ENCODE data around the gene PRSS36.

Gene PRSS36

DNA sequence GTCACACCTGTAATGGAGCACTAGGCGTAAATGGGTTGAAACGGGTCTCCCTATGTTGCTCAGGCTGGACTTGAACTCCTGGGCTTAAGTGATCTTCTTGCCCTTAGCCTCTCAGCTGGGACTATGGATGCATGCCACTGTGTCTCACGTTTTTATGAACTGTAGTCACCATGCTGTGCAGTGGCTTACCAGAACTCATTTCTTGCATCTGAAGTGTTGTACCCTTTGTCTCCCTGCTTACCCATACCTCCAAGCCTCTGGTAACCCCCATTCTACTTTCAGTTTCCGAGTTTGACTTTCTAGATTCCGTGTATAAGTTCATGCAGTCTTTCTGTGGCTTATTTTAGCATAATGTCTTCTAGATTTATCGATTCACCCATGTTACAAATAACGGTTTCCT is 45.0 kb upstream of the PRSS36 start:
- Histone ChIP-seq H3K27ac (ENCODE audit: low read depth, low read length) (no peak overlapping the region), H2BK15ac (replicated peaks; ENCODE audit: low read depth) (no peak overlapping the region), H3K9ac (ENCODE audit: low read length) (no peak overlapping the region)

GRCh38 chr16:31193874-31194273 is 44.0 kb upstream of the PRSS36 start:
- WGBS (ENCODE audit: extremely low coverage, insufficient coverage, low lambda C conversion rate) = no CpG with 5 or more reads among the region's 2 CpGs
- no peak overlapping the region for H3K4me2 ChIP-seq (ENCODE audit: low read length)
- H3K27me3 ChIP-seq (ENCODE audit: insufficient read depth, low read length, poor library complexity) = no peaks in the 10 kb centered on the region
- H3K27ac ChIP-seq (ENCODE audit: low read depth, low read length) = no peak overlapping the region
- H3K79me1 ChIP-seq (ENCODE audit: low read length) = peaks cover 23% of the 10 kb centered on the region
- H3K23ac ChIP-seq (ENCODE audit: low read length) = no peak overlapping the region
- no peak for DNase-seq
- H3K56ac ChIP-seq (ENCODE audit: low read length) = no peak overlapping the region
- no peak overlapping the region for H3K18ac ChIP-seq (ENCODE audit: low read length)
- H3K36me3 ChIP-seq (ENCODE audit: control insufficient read depth, insufficient read depth, low read length) = peaks cover 39% of the 10 kb centered on the region
- no peak overlapping the region for H2BK5ac ChIP-seq (ENCODE audit: low read length)
- H3K9ac ChIP-seq (ENCODE audit: low read length) = no peak overlapping the region
- H2BK15ac ChIP-seq (replicated peaks; ENCODE audit: low read depth) = no peak overlapping the region
- no peaks in the 10 kb centered on the region for H3K4me1 ChIP-seq (ENCODE audit: control insufficient read depth, low read depth, low read length)
- no peak overlapping the region for H4K8ac ChIP-seq (ENCODE audit: low read depth, low read length)
- no peak overlapping the region for H2BK120ac ChIP-seq (ENCODE audit: low read depth, low read length)
- H4K5ac ChIP-seq (ENCODE audit: low read length) = no peak overlapping the region
- no peak overlapping the region for H2AK5ac ChIP-seq (ENCODE audit: low read length)
- H3K4me3 ChIP-seq (ENCODE audit: low read length) = no peak overlapping the region
- H3K4ac ChIP-seq (ENCODE audit: low read depth, low read length) = no peak overlapping the region
- peaks cover 8% of the 10 kb centered on the region for H3K79me2 ChIP-seq (ENCODE audit: control insufficient read depth, insufficient read depth, low read length)

More for the DNA sequence above, 45.0 kb upstream of the PRSS36 start:
- no CpG with 5 or more reads among the region's 7 CpGs for WGBS (ENCODE audit: extremely low coverage, insufficient coverage, low lambda C conversion rate)
- H3K56ac ChIP-seq (ENCODE audit: low read length) = no peak overlapping the region
- H3K79me2 ChIP-seq (ENCODE audit: control insufficient read depth, insufficient read depth, low read length) = peaks cover 5% of the 10 kb centered on the region
- no peaks in the 10 kb centered on the region for H3K4me1 ChIP-seq (ENCODE audit: control insufficient read depth, low read depth, low read length)
- no peak overlapping the region for H2BK5ac ChIP-seq (ENCODE audit: low read length)
- no peak overlapping the region for H3K4me3 ChIP-seq (ENCODE audit: low read length)
- H4K5ac ChIP-seq (ENCODE audit: low read length) = no peak overlapping the region
- peaks cover 19% of the 10 kb centered on the region for H3K79me1 ChIP-seq (ENCODE audit: low read length)
- H3K4me2 ChIP-seq (ENCODE audit: low read length) = no peak overlapping the region
- H2BK120ac ChIP-seq (ENCODE audit: low read depth, low read length) = no peak overlapping the region
- H4K8ac ChIP-seq (ENCODE audit: low read depth, low read length) = no peak overlapping the region
- no peak overlapping the region for H3K4ac ChIP-seq (ENCODE audit: low read depth, low read length)
- no peak overlapping the region for H3K23ac ChIP-seq (ENCODE audit: low read length)
- no peak overlapping the region for H2AK5ac ChIP-seq (ENCODE audit: low read length)
- H3K18ac ChIP-seq (ENCODE audit: low read length) = no peak overlapping the region
- DNase-seq = no peak
- no peaks in the 10 kb centered on the region for H3K27me3 ChIP-seq (ENCODE audit: insufficient read depth, low read length, poor library complexity)
- H3K36me3 ChIP-seq (ENCODE audit: control insufficient read depth, insufficient read depth, low read length) = peaks cover 32% of the 10 kb centered on the region

- Histone ChIP-seq H3K27ac (ENCODE audit: low read depth, low read length) (no peak overlapping the region), H4K5ac (ENCODE audit: low read length) (no peak overlapping the region), H3K18ac (ENCODE audit: low read length) (no peak overlapping the region), H3K4me1 (ENCODE audit: control insufficient read depth, low read depth, low read length) (no peaks in the 10 kb centered on the region), H3K27me3 (ENCODE audit: insufficient read depth, low read length, poor library complexity) (no peaks in the 10 kb centered on the region), H3K4me3 (ENCODE audit: low read length) (no peak overlapping the region), H3K23ac (ENCODE audit: low read length) (no peak overlapping the region), H3K36me3 (ENCODE audit: control insufficient read depth, insufficient read depth, low read length) (peaks cover 43% of the 10 kb centered on the region), H2BK120ac (ENCODE audit: low read depth, low read length) (no peak overlapping the region), H3K56ac (ENCODE audit: low read length) (no peak overlapping the region), H3K9ac (ENCODE audit: low read length) (no peak overlapping the region), H3K4me2 (ENCODE audit: low read length) (no peak overlapping the region), H4K8ac (ENCODE audit: low read depth, low read length) (no peak overlapping the region), H2BK5ac (ENCODE audit: low read length) (no peak overlapping the region), H2AK5ac (ENCODE audit: low read length) (no peak overlapping the region), H3K79me2 (ENCODE audit: control insufficient read depth, insufficient read depth, low read length) (peaks cover 13% of the 10 kb centered on the region), H3K4ac (ENCODE audit: low read depth, low read length) (no peak overlapping the region), H2BK15ac (replicated peaks; ENCODE audit: low read depth) (no peak overlapping the region), H3K79me1 (ENCODE audit: low read length) (peaks cover 27% of the 10 kb centered on the region)
- no peak for DNase-seq
- WGBS (ENCODE audit: extremely low coverage, insufficient coverage, low lambda C conversion rate) = no CpG with 5 or more reads among the region's 16 CpGs
Measured at GRCh38 chr16:31192856-31193642, 43.2 kb upstream of the PRSS36 start.

DNA sequence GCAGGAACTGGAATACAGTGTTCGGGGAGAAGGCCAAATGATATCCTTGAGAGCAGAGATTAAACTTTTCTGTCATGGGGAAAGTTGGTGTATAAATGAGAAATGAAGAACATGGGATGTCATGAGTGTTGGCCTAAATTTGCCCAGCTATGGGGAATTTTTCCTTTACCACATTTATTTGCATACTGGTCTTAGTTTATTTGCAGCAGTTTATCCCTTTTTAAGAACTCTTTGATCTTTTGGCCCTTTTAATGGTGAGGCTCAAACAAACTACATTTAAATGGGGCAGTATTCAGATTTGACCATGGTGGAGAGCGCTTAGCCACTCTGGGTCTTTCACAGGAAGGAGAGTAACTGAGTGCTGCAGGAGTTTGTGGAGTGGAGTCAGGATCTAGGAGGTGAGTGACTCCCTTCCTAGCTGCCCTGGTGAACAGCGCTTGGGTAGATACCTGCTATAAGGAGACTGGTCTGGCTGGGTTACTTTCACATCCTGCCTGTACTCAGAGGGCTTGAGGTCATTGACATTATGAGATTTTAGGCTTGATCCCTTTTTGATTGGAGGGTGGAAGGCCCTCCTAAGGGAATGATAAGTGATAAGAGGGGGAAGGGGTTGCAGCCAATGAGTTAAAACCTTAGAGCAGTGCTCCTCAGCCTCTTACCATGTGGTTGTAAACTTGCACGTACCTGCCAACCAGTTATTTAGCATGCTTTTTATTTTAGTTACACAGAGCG is 42.0 kb upstream of the PRSS36 start:
- Histone ChIP-seq H3K4ac (ENCODE audit: low read depth, low read length) (no peak overlapping the region), H3K9ac (ENCODE audit: low read length) (no peak overlapping the region), H3K79me1 (ENCODE audit: low read length) (peaks cover 34% of the 10 kb centered on the region), H3K36me3 (ENCODE audit: control insufficient read depth, insufficient read depth, low read length) (peaks cover 49% of the 10 kb centered on the region), H4K8ac (ENCODE audit: low read depth, low read length) (no peak overlapping the region), H2BK120ac (ENCODE audit: low read depth, low read length) (no peak overlapping the region), H3K79me2 (ENCODE audit: control insufficient read depth, insufficient read depth, low read length) (peaks cover 24% of the 10 kb centered on the region), H3K27ac (ENCODE audit: low read depth, low read length) (no peak overlapping the region), H3K27me3 (ENCODE audit: insufficient read depth, low read length, poor library complexity) (no peaks in the 10 kb centered on the region), H3K56ac (ENCODE audit: low read length) (no peak overlapping the region), H4K5ac (ENCODE audit: low read length) (no peak overlapping the region), H3K4me3 (ENCODE audit: low read length) (no peak overlapping the region), H3K23ac (ENCODE audit: low read length) (no peak overlapping the region), H2BK15ac (replicated peaks; ENCODE audit: low read depth) (no peak overlapping the region), H2BK5ac (ENCODE audit: low read length) (no peak overlapping the region), H3K4me1 (ENCODE audit: control insufficient read depth, low read depth, low read length) (no peaks in the 10 kb centered on the region), H3K18ac (ENCODE audit: low read length) (no peak overlapping the region), H2AK5ac (ENCODE audit: low read length) (no peak overlapping the region), H3K4me2 (ENCODE audit: low read length) (no peak overlapping the region)
- WGBS (ENCODE audit: extremely low coverage, insufficient coverage, low lambda C conversion rate) = no CpG with 5 or more reads among the region's 5 CpGs
- DNase-seq = no peak

GRCh38 chr16:31190818-31191444 is 41.1 kb upstream of the PRSS36 start:
- H2BK5ac ChIP-seq (ENCODE audit: low read length) = no peak overlapping the region
- H2BK15ac ChIP-seq (replicated peaks; ENCODE audit: low read depth) = no peak overlapping the region
- no peaks in the 10 kb centered on the region for H3K4me1 ChIP-seq (ENCODE audit: control insufficient read depth, low read depth, low read length)
- H3K79me1 ChIP-seq (ENCODE audit: low read length) = peaks cover 39% of the 10 kb centered on the region
- no peak overlapping the region for H3K56ac ChIP-seq (ENCODE audit: low read length)
- no peak overlapping the region for H3K4me3 ChIP-seq (ENCODE audit: low read length)
- H4K8ac ChIP-seq (ENCODE audit: low read depth, low read length) = no peak overlapping the region
- no peak overlapping the region for H3K4me2 ChIP-seq (ENCODE audit: low read length)
- peaks cover 33% of the 10 kb centered on the region for H3K79me2 ChIP-seq (ENCODE audit: control insufficient read depth, insufficient read depth, low read length)
- H3K9ac ChIP-seq (ENCODE audit: low read length) = no peak overlapping the region
- H3K27me3 ChIP-seq (ENCODE audit: insufficient read depth, low read length, poor library complexity) = no peaks in the 10 kb centered on the region
- no CpG with 5 or more reads among the region's 17 CpGs for WGBS (ENCODE audit: extremely low coverage, insufficient coverage, low lambda C conversion rate)
- no peak overlapping the region for H3K23ac ChIP-seq (ENCODE audit: low read length)
- no peak overlapping the region for H3K18ac ChIP-seq (ENCODE audit: low read length)
- no peak overlapping the region for H3K27ac ChIP-seq (ENCODE audit: low read depth, low read length)
- peaks cover 49% of the 10 kb centered on the region for H3K36me3 ChIP-seq (ENCODE audit: control insufficient read depth, insufficient read depth, low read length)
- H3K4ac ChIP-seq (ENCODE audit: low read depth, low read length) = no peak overlapping the region
- no peak for DNase-seq
- no peak overlapping the region for H2AK5ac ChIP-seq (ENCODE audit: low read length)
- no peak overlapping the region for H2BK120ac ChIP-seq (ENCODE audit: low read depth, low read length)
- no peak overlapping the region for H4K5ac ChIP-seq (ENCODE audit: low read length)

Measured in mesendoderm (in vitro differentiated cells).